GM21367 (cell line): ENCODE data around the gene IQSEC1.

Experiments
- ATAC-seq: cut with Tn5 transposase; IDR thresholded peaks from one replicate; pipeline ENCODE4 v1.9.1; 2021; ENCODE audit not compliant: unreplicated experiment

IQSEC1 gene

GRCh38 chr3:12941495-12942023 is 131.7 kb downstream of the IQSEC1 start:
- no peak for ATAC-seq

GRCh38 chr3:12940854-12941253 is 132.4 kb downstream of the IQSEC1 start:
- no peak for ATAC-seq

- no peak for ATAC-seq
Measured at GRCh38 chr3:12939137-12939536, 134.1 kb downstream of the IQSEC1 start.

GRCh38 chr3:12938258-12938711 is 134.9 kb downstream of the IQSEC1 start:
- no peak for ATAC-seq

GRCh38 chr3:12935861-12936830 is 137.1 kb downstream of the IQSEC1 start:
- ATAC-seq, result no peak

GRCh38 chr3:12935023-12935860 is 138.0 kb downstream of the IQSEC1 start:
- no peak for ATAC-seq

GRCh38 chr3:12934431-12934830 is 138.8 kb downstream of the IQSEC1 start:
- no peak for ATAC-seq

- ATAC-seq, result no peak
Measured at GRCh38 chr3:12933901-12934300, 139.3 kb downstream of the IQSEC1 start.

GRCh38 chr3:12932754-12933153 is 140.5 kb downstream of the IQSEC1 start:
- no peak for ATAC-seq

GRCh38 chr3:12932347-12932746 is 140.9 kb downstream of the IQSEC1 start:
- no peak for ATAC-seq

GRCh38 chr3:12931273-12931905 is 141.8 kb downstream of the IQSEC1 start:
- no peak for ATAC-seq

GRCh38 chr3:12929801-12930200 is 143.4 kb downstream of the IQSEC1 start:
- ATAC-seq, result no peak

GRCh38 chr3:12926660-12927059 is 146.6 kb downstream of the IQSEC1 start:
- no peak for ATAC-seq

- no peak for ATAC-seq
Measured at GRCh38 chr3:12925648-12926047, 147.6 kb downstream of the IQSEC1 start.

- ATAC-seq, result no peak
Measured at GRCh38 chr3:12924437-12924836, 148.8 kb downstream of the IQSEC1 start.

- ATAC-seq, result no peak
Measured at GRCh38 chr3:12922881-12923431, 150.3 kb downstream of the IQSEC1 start.

- no peak for ATAC-seq
Measured at GRCh38 chr3:12922306-12922705, 150.9 kb downstream of the IQSEC1 start.

GRCh38 chr3:12921736-12922135 is 151.5 kb downstream of the IQSEC1 start:
- no peak for ATAC-seq

GRCh38 chr3:12920967-12921366 is 152.3 kb downstream of the IQSEC1 start:
- ATAC-seq, result no peak

GRCh38 chr3:12919205-12919604 is 154.0 kb downstream of the IQSEC1 start:
- ATAC-seq, result no peak

- ATAC-seq, result no peak
Measured at GRCh38 chr3:12918231-12918630, 155.0 kb downstream of the IQSEC1 start.
